GM10248 (cell line): ENCODE results near the gene CCL7.

Source experiments
- CTCF ChIA-PET: fragments of 300-600 bp; sonication (Branson Sonifier 250); formaldehyde crosslinking; extraction: SDS; loops from one replicate; lab custom pipeline; 2021; ENCODE audit warnings: antibody characterized with exemption; lab: Yijun Ruan, JAX
- POLR2A ChIA-PET: fragments of 350-650 bp; sonication (Branson Sonifier 250); formaldehyde crosslinking; extraction: SDS; loops from one replicate; lab custom pipeline; 2020; ENCODE audit warnings: antibody characterized with exemption; lab: Yijun Ruan, JAX
- DNase-seq: peaks from one replicate; pipeline ENCODE4 v3.0.0; 2012; ENCODE audit errors: extremely low spot score
- CTCF ChIP-seq: IDR thresholded peaks from 2 replicates; pipeline ENCODE4 v1.5.1; 2012; ENCODE audit warnings: mild to moderate bottlenecking, low read depth; ENCODE audit errors: extremely low read depth, missing control alignments, control extremely low read depth

CCL7 gene

GRCh38 chr17:34245351-34245905 is 24.6 kb upstream of the CCL7 start:
- DNase-seq: no peak
- no peak for TF ChIP-seq CTCF
- CTCF ChIA-PET: no interaction called here
- POLR2A ChIA-PET: no interaction called here

DNA sequence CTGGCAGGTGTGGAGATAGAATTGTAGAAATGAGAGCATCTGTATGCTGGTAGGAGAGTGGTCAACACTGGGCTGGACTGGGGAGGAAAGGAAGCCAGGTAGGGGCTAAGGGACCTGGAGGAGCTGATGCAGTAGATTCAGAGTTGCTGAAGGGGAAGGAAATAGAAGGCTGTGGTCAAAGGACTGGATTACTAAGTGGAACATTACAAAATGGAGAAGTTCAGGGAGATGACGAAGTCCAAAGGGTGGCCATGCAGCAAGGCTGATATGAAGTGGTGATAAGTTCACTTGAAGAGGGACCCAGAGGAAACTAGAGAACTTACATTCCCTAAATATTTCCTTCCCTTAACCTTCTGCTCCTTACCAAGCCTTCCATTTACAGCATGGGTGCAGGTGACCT is 23.6 kb upstream of the CCL7 start:
- ChIA-PET POLR2A (no interaction called here), CTCF (no interaction called here)
- DNase-seq: no peak
- no peak for TF ChIP-seq CTCF

DNA sequence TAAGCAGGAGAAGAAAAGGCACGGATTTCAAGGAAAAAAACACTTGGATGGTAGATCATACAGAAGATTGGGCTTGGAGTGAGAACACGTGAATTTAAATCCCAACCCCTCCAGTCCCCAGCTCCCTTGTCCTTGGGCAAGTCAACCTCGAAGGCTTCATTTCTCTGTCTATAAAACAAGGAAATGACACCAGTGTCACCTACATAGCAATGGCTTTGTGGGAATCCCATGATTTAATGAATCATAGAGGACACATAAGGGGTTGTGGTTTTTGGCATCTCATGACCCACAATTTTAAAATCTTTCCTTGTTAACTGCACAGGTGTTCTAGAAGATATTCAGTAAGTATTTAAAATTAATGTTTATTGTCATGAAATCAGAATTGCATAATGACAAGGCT is 23.1 kb upstream of the CCL7 start:
- DNase-seq: no peak
- no peak for TF ChIP-seq CTCF
- CTCF ChIA-PET: no interaction called here

GRCh38 chr17:34248511-34249024 is 21.5 kb upstream of the CCL7 start:
- POLR2A ChIA-PET: no interaction called here
- TF ChIP-seq CTCF: no peak
- CTCF ChIA-PET: interaction anchor here (1.2 to 2.3 kb wide), 2 partner anchors 48 to 113 kb away, joined by 6 to 9 read pairs; no protein-coding TSS in a partner anchor
- DNase-seq: no peak

More for the DNA sequence above, 23.1 kb upstream of the CCL7 start:
- POLR2A ChIA-PET: no interaction called here

- ChIA-PET POLR2A (no interaction called here), CTCF (interaction anchor here (0.9 to 2.3 kb wide), 4 partner anchors 18 to 113 kb away, joined by 3 to 9 read pairs (median 4); no protein-coding TSS in a partner anchor)
- TF ChIP-seq CTCF: no peak
- no peak for DNase-seq
Observed at GRCh38 chr17:34249061-34249460, 21.0 kb upstream of the CCL7 start.

DNA sequence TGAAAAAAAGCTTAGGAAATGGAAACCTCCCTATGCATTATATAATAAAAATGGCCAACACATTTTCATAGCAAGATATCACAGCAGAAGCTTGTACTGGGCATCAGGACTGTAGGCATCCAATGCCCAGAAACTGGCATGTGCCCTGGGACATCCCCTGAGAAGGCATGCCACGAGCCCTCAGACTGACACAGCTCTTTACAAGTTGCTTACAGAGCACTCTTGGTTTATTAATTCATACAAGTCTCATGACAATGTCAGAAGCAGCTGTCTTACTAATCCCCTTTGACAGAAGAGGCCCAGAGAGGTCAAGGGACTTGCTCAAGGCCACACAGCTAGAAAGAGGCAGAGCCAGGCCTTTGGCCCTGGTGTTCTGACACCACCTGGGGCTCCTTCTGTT is 20.5 kb upstream of the CCL7 start:
- CTCF ChIA-PET: interaction anchor here (0.9 to 2.3 kb wide), 4 partner anchors 18 to 112 kb away, joined by 3 to 9 read pairs (median 4); no protein-coding TSS in a partner anchor
- DNase-seq: no peak
- no peak for TF ChIP-seq CTCF
- POLR2A ChIA-PET: no interaction called here
